ENCODE measurements around the gene CYP39A1. TPM values are rescaled to one million over a fixed set of nuclear protein-coding genes. Genes with fewer than 3 reads are reported as not detected.
A peak's percentile ranks its signal among the peaks of the same experiment; 100 is the strongest.

CYP39A1 gene
- total and polyA plus RNA-seq, 2 of the 13 experiments (the other 11 are each of a cell fraction or from before 2014, with no cell fraction given), result 0.13 TPM; not detected in 1

DNA sequence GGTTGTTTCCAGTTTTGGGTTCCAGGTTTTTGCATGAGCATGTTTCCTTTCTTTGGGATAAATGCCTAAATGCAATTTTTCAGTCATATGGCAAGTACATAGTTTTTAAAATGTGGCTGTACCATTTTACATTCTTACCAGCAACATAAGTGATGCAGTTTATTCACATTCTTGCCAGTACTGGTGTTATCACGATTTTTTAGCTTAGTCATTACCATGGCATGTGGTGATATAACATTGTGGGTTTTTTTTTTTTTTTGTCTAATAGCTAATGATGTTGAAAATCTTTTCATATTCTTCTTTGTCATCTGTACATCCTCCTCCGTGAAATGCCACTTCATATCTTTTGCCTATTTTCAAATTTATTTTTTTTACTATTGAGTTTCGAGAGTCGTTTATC lies 32.2 kb upstream of the CYP39A1 start:
- Histone ChIP-seq H4K20me1 (ENCODE audit: insufficient read depth, low read length) (no peaks in the 10 kb centered on the region), H3K4me3 (replicated peaks in 1 of 3; ENCODE audit: insufficient read depth in 1 of 3, low read depth in 2 of 3, low read length in 3 of 3) (no peak overlapping the region), H3K79me2 (ENCODE audit: insufficient read depth, low read length) (no peaks in the 10 kb centered on the region), H3K9me3 (ENCODE audit: low read length) (no peaks in the 10 kb centered on the region), H3K4me1 (ENCODE audit: insufficient read depth, low read length) (no peaks in the 10 kb centered on the region), H3K36me3 (replicated peaks in 1 of 2; ENCODE audit: control insufficient read depth in 1 of 2, insufficient read depth in 2 of 2, low read length in 2 of 2) (no peaks in the 10 kb centered on the region), H3K27ac (ENCODE audit: extremely low read length, insufficient read depth, low read length) (no peak overlapping the region), H2AFZ (ENCODE audit: low read length) (no peak overlapping the region), H3K9ac (ENCODE audit: insufficient read depth, low read depth, low read length) (no peak overlapping the region), H3K4me2 (ENCODE audit: low read depth, low read length) (no peak overlapping the region), H3K27me3 (ENCODE audit: control insufficient read depth in 1 of 2, insufficient read depth in 2 of 2, low read length in 2 of 2) (no peaks in the 10 kb centered on the region)
- intact Hi-C loops (cut with micrococcal nuclease; ENCODE audit: unreplicated experiment), result loop anchor here (10.0 kb wide), 1 partner anchor 100 kb away; no protein-coding TSS in a partner anchor
- WGBS (ENCODE audit: low lambda C conversion rate), result 48% methylated on average over 4 of the region's 4 CpGs
- BruUV-seq (replicated peaks), result no TSS peak
- CTCF ChIA-PET (ENCODE audit: low intra/inter-chr PET ratio, low total read pairs), result no interaction called here
- no peak for TF ChIP-seq ZNF484 (CRISPR knock-in tag; IDR thresholded peaks at IDR 0.05; ENCODE audit: borderline replicate concordance, low read depth)
- TF ChIP-seq, protein P1, sequence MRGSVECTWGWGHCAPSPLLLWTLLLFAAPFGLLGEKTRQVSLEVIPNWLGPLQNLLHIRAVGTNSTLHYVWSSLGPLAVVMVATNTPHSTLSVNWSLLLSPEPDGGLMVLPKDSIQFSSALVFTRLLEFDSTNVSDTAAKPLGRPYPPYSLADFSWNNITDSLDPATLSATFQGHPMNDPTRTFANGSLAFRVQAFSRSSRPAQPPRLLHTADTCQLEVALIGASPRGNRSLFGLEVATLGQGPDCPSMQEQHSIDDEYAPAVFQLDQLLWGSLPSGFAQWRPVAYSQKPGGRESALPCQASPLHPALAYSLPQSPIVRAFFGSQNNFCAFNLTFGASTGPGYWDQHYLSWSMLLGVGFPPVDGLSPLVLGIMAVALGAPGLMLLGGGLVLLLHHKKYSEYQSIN (CRISPR knock-in tag; IDR thresholded peaks at IDR 0.05; ENCODE audit: borderline replicate concordance), result no peak
- no peak for TF ChIP-seq ZNF17 (CRISPR knock-in tag; IDR thresholded peaks at IDR 0.05)
- no peak for TF ChIP-seq ZSCAN29 (CRISPR knock-in tag; conservative IDR thresholded peaks at IDR 0.05)
- no peak for FAIRE-seq
- in situ Hi-C loops (cut with HindIII; ENCODE audit: extremely low pct_ligation_motif_present, low pct_unique_long_range_greater_than_20kb), result no loop called here
- DNase-seq (ENCODE audit: low spot score), result no peak
- POLR2A ChIA-PET, result no interaction called here
- ATAC-seq, result no peak

DNA sequence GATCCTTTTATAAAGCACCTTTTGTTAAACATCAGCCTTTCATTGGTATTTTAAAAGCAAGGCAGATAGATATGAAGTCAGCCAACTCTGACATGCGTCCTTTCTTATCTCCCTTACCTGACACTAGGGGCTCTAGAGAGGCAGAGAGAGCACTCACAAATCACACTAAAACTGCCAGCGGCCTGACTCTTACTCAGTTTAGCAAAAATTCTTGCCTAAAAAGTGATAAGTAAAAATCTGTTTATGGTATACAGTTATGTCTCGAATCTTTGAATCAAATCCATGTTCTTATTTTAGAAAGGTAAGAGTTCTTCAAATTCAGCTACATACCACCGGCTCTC lies 24.7 kb upstream of the CYP39A1 start:
- in situ Hi-C loops (cut with HindIII; ENCODE audit: extremely low pct_ligation_motif_present, low pct_unique_long_range_greater_than_20kb), result no loop called here
- DNase-seq (ENCODE audit: low spot score), result peak; percentile 16
- no peak overlapping the region for H3K4me3 ChIP-seq (replicated peaks in 1 of 3; ENCODE audit: insufficient read depth in 1 of 3, low read depth in 2 of 3, low read length in 3 of 3)
- TF ChIP-seq ZMYM4 (CRISPR knock-in tag; IDR thresholded peaks at IDR 0.05) (no peak), ZNF383 (CRISPR knock-in tag; IDR thresholded peaks at IDR 0.05; ENCODE audit: borderline replicate concordance) (no peak), ZNF776 (CRISPR knock-in tag; IDR thresholded peaks at IDR 0.05) (no peak), ZFP82 (CRISPR knock-in tag; IDR thresholded peaks at IDR 0.05; ENCODE audit: borderline replicate concordance) (no peak)
- TF ChIP-seq, protein P2, sequence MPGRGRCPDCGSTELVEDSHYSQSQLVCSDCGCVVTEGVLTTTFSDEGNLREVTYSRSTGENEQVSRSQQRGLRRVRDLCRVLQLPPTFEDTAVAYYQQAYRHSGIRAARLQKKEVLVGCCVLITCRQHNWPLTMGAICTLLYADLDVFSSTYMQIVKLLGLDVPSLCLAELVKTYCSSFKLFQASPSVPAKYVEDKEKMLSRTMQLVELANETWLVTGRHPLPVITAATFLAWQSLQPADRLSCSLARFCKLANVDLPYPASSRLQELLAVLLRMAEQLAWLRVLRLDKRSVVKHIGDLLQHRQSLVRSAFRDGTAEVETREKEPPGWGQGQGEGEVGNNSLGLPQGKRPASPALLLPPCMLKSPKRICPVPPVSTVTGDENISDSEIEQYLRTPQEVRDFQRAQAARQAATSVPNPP (CRISPR knock-in tag; IDR thresholded peaks at IDR 0.05), result no peak

More for the DNA sequence above, 24.7 kb upstream of the CYP39A1 start:
- Histone ChIP-seq H3K4me2 (ENCODE audit: low read depth, low read length) (no peak overlapping the region), H3K4me1 (ENCODE audit: insufficient read depth, low read length) (no peaks in the 10 kb centered on the region), H3K27me3 (ENCODE audit: control insufficient read depth in 1 of 2, insufficient read depth in 2 of 2, low read length in 2 of 2) (no peaks in the 10 kb centered on the region), H3K36me3 (replicated peaks in 1 of 2; ENCODE audit: control insufficient read depth in 1 of 2, insufficient read depth in 2 of 2, low read length in 2 of 2) (no peaks in the 10 kb centered on the region), H2AFZ (ENCODE audit: low read length) (no peak overlapping the region), H3K9me3 (ENCODE audit: low read length) (no peaks in the 10 kb centered on the region), H3K79me2 (ENCODE audit: insufficient read depth, low read length) (no peaks in the 10 kb centered on the region), H4K20me1 (ENCODE audit: insufficient read depth, low read length) (no peaks in the 10 kb centered on the region), H3K9ac (ENCODE audit: insufficient read depth, low read depth, low read length) (no peak overlapping the region), H3K27ac (ENCODE audit: extremely low read length, insufficient read depth, low read length) (no peak overlapping the region)
- ATAC-seq (peak; percentile 87), FAIRE-seq (peak; percentile 8)
- intact Hi-C loops (cut with micrococcal nuclease; ENCODE audit: unreplicated experiment), result loop anchor here (1.0 kb wide), 1 partner anchor 258 kb away; no protein-coding TSS in a partner anchor
- POLR2A ChIA-PET, result no interaction called here
- BruUV-seq (replicated peaks), result no TSS peak
- 45% methylated on average over 4 of the region's 4 CpGs for WGBS (ENCODE audit: low lambda C conversion rate)
- CTCF ChIA-PET (ENCODE audit: low intra/inter-chr PET ratio, low total read pairs), result no interaction called here

All from HepG2 (cell line).